IMR-90 (cell line): ENCODE measurements around the gene PNMA8B. TPM values are rescaled to one million over a fixed set of nuclear protein-coding genes. Genes with fewer than 3 reads are reported as not detected.
A peak's percentile ranks its signal among the peaks of the same experiment; 100 is the strongest.

Experiments used
- ATAC-seq: fragments of 200-7000 bp; cut with Tn5 transposase; 2 replicates; pipeline ENCODE4 v1.9.1; 2020; ENCODE audit warnings: low read depth, mild to moderate bottlenecking, moderate library complexity
- BruUV-seq: library from RNA; stranded (reverse); fragments of 400-500 nt; replicated peaks from 2 replicates; lab custom pipeline; 2021; lab: Mats Ljungman, UMichigan
- CTCF ChIA-PET: fragments of 300-600 bp; formaldehyde crosslinking; extraction: SDS; loops from one replicate; lab custom pipeline; 2021; ENCODE audit warnings: antibody characterized with exemption; lab: Yijun Ruan, JAX
- POLR2A ChIA-PET: fragments of 300-600 bp; sonication (Branson Sonifier 250); formaldehyde crosslinking; loops from one replicate; lab custom pipeline; 2022; ENCODE audit warnings: antibody characterized with exemption; ENCODE audit not compliant: unreplicated experiment; lab: Charles Lee
- DNase-seq: peaks from one replicate; pipeline ENCODE4 v3.0.0; 2013
- H2AFZ ChIP-seq: replicated peaks from 2 replicates; pipeline ENCODE3; 2013; ENCODE audit warnings: low read length, mild to moderate bottlenecking; ENCODE audit not compliant: poor library complexity
- H2AK5ac ChIP-seq: 2 replicates; pipeline ENCODE4 v1.6.1; 2013; ENCODE audit warnings: low read depth, low read length, inconsistent platforms
- H2AK9ac ChIP-seq: replicated peaks from 2 replicates; pipeline ENCODE3; 2013; ENCODE audit warnings: mild to moderate bottlenecking, low read depth, low read length, moderate library complexity; ENCODE audit not compliant: poor library complexity
- H2BK120ac ChIP-seq: 2 replicates; pipeline ENCODE4 v1.6.1; 2013; ENCODE audit warnings: low read depth, low read length, inconsistent platforms
- H2BK15ac ChIP-seq: 3 replicates; pipeline ENCODE4 v1.6.1; 2013; ENCODE audit warnings: low read depth, low read length, inconsistent platforms
- H2BK20ac ChIP-seq: 2 replicates; pipeline ENCODE4 v1.6.1; 2013; ENCODE audit warnings: low read depth, mild to moderate bottlenecking, inconsistent platforms, low read length, moderate library complexity
- H2BK5ac ChIP-seq: 2 replicates; pipeline ENCODE4 v1.6.1; 2013; ENCODE audit warnings: mild to moderate bottlenecking, low read depth, low read length, inconsistent platforms; ENCODE audit not compliant: poor library complexity, severe bottlenecking
- H3K14ac ChIP-seq: replicated peaks from 2 replicates; pipeline ENCODE4 v1.6.1; 2013; ENCODE audit warnings: low read depth, low read length, inconsistent platforms
- H3K18ac ChIP-seq: 2 replicates; pipeline ENCODE4 v1.6.1; 2013; ENCODE audit warnings: low read depth, low read length, control low read depth
- H3K23ac ChIP-seq: 2 replicates; pipeline ENCODE4 v1.6.1; 2013; ENCODE audit warnings: low read depth, low read length, inconsistent platforms
- H3K27ac ChIP-seq: 2 replicates; pipeline ENCODE4 v1.5.1; 2013; ENCODE audit warnings: mild to moderate bottlenecking, control low read depth, low read length; ENCODE audit not compliant: insufficient read depth
- H3K27me3 ChIP-seq: 2 replicates; pipeline ENCODE4 v1.6.1; 2013; ENCODE audit warnings: low read length; ENCODE audit not compliant: control insufficient read depth, insufficient read depth
- H3K36me3 ChIP-seq: 2 replicates; pipeline ENCODE4 v1.6.1; 2013; ENCODE audit warnings: low read length, mixed read lengths; ENCODE audit not compliant: control insufficient read depth, insufficient read depth
- H3K4ac ChIP-seq: 2 replicates; pipeline ENCODE4 v1.6.1; 2013; ENCODE audit warnings: low read depth, low read length, inconsistent platforms
- H3K4me1 ChIP-seq: 2 replicates; pipeline ENCODE4 v1.6.1; 2013; ENCODE audit warnings: low read length, mixed read lengths; ENCODE audit not compliant: control insufficient read depth, insufficient read depth
- H3K4me2 ChIP-seq: 2 replicates; pipeline ENCODE4 v1.6.1; 2013; ENCODE audit warnings: low read depth, mild to moderate bottlenecking, control low read depth, low read length, moderate library complexity
- H3K4me3 ChIP-seq: 2 replicates; pipeline ENCODE4 v1.5.1; 2013; ENCODE audit warnings: low read depth, mild to moderate bottlenecking, control low read depth, low read length, moderate library complexity; ENCODE audit not compliant: insufficient read depth
- H3K56ac ChIP-seq: 2 replicates; pipeline ENCODE4 v1.6.1; 2013; ENCODE audit warnings: low read length, inconsistent platforms; ENCODE audit not compliant: insufficient read depth; ENCODE audit errors: extremely low read depth
- H3K79me1 ChIP-seq, 2 experiments: 2 replicates each; pipeline ENCODE4 v1.6.1; 2013; ENCODE audit warnings: low read length in 2 of 2, inconsistent platforms in 1 of 2, low read depth in 1 of 2
- H3K9ac ChIP-seq: 2 replicates; pipeline ENCODE4 v1.6.1; 2013; ENCODE audit warnings: low read depth, low read length, control low read depth
- H3K9me1 ChIP-seq: 2 replicates; pipeline ENCODE4 v1.6.1; 2013; ENCODE audit warnings: low read length, inconsistent platforms; ENCODE audit not compliant: insufficient read depth
- H3K9me3 ChIP-seq: 2 replicates; pipeline ENCODE4 v1.6.1; 2013; ENCODE audit warnings: low read length; ENCODE audit not compliant: control insufficient read depth, insufficient read depth
- H4K20me1 ChIP-seq: 2 replicates; pipeline ENCODE4 v1.6.1; 2013; ENCODE audit warnings: low read length, inconsistent platforms; ENCODE audit not compliant: insufficient read depth
- H4K5ac ChIP-seq: 2 replicates; pipeline ENCODE4 v1.6.1; 2013; ENCODE audit warnings: mild to moderate bottlenecking, low read depth, low read length, control low read depth
- H4K8ac ChIP-seq, 2 experiments: 2 replicates each; pipeline ENCODE4 v1.6.1; 2013; ENCODE audit warnings: low read depth in 2 of 2, low read length in 2 of 2, control low read depth in 1 of 2, inconsistent platforms in 1 of 2
- H4K91ac ChIP-seq: 2 replicates; pipeline ENCODE4 v1.6.1; 2013; ENCODE audit warnings: low read depth, low read length, inconsistent platforms; ENCODE audit not compliant: insufficient read depth
- BHLHE40 ChIP-seq: fragments of 150-350 bp; IDR thresholded peaks from 2 replicates; pipeline ENCODE4 v1.6.1; 2016; ENCODE audit warnings: mild to moderate bottlenecking, low read depth, low read length
- CHD1 ChIP-seq: IDR thresholded peaks from 2 replicates; pipeline ENCODE4 v1.6.1; 2012; ENCODE audit warnings: low read depth, low read length, improper control_type of control experiment
- CTCF ChIP-seq: conservative IDR thresholded peaks from 2 replicates; pipeline ENCODE4 v1.5.1; 2012; ENCODE audit warnings: mild to moderate bottlenecking, low read depth, low read length, improper control_type of control experiment
- FOS ChIP-seq: fragments of 150-350 bp; IDR thresholded peaks from 2 replicates; pipeline ENCODE4 v1.6.1; 2016; ENCODE audit warnings: low read depth, low read length
- MAZ ChIP-seq: IDR thresholded peaks from 2 replicates; pipeline ENCODE4 v1.6.1; 2012; ENCODE audit warnings: low read depth, mild to moderate bottlenecking, low read length, improper control_type of control experiment, moderate library complexity, borderline replicate concordance
- RAD21 ChIP-seq: IDR thresholded peaks from 2 replicates; pipeline ENCODE4 v1.6.1; 2012; ENCODE audit warnings: low read length, improper control_type of control experiment
- SMC3 ChIP-seq: fragments of 150-350 bp; IDR thresholded peaks from 2 replicates; pipeline ENCODE4 v1.6.1; 2016; ENCODE audit warnings: low read depth, mild to moderate bottlenecking, antibody characterized with exemption, low read length, moderate library complexity
- USF2 ChIP-seq: fragments of 150-350 bp; IDR thresholded peaks from 2 replicates; pipeline ENCODE4 v1.6.1; 2017; ENCODE audit warnings: mild to moderate bottlenecking, antibody characterized with exemption, low read length, low read depth
- WGBS, 2 experiments: methylation state at CpG; one replicate each; pipeline versions ENCODE4 v1.1.5 to v1.1.7; 2013; ENCODE audit warnings: missing lambda C conversion rate in 2 of 2; ENCODE audit not compliant: insufficient read length in 1 of 2; ENCODE audit errors: extremely low coverage in 2 of 2; 5-methylcytosine and 5-hydroxymethylcytosine counted together
- dilution Hi-C: fragments of 300-500 bp; cut with HindIII; formaldehyde crosslinking; loops from one replicate; pipeline ENCODE4 v1.14.3; 2018; ENCODE audit warnings: low sequenced_read_pairs; ENCODE audit not compliant: unreplicated experiment
- in situ Hi-C: fragments of 300-500 bp; cut with MboI; formaldehyde crosslinking; loops from 3 replicates; pipeline ENCODE4 v1.14.3; 2019; ENCODE audit warnings: low sequenced_read_pairs, inconsistent platforms, mixed read lengths
- intact Hi-C: fragments of 100-400 bp; cut with micrococcal nuclease; formaldehyde crosslinking; loops from 2 replicates; pipeline ENCODE4 v1.10.0; 2022
- polyA plus RNA-seq, 3 experiments: library from polyadenylated mRNA; depleted of rRNA; stranded (reverse); fragments of >200 nt; gene quantifications; 2 replicates each; pipeline ENCODE4 v1.2.3, GENCODE V29; 2012; ENCODE audit warnings: low replicate concordance in 1 of 3
- total RNA-seq: library from RNA; depleted of rRNA; stranded (reverse); fragments of >200 nt; gene quantifications from 2 replicates; pipeline ENCODE4 v1.2.3, GENCODE V29; 2012

Gene PNMA8B
- total and polyA plus RNA-seq, 2 of the 4 experiments (the other 2 are of a cell fraction): 0.12 to 0.18 TPM

GRCh38 chr19:46497773-46498172 is 2.1 kb upstream of the PNMA8B start:
- BruUV-seq: no TSS peak
- Histone ChIP-seq H3K9ac (no peak overlapping the region), H3K4me1 (no peaks in the 10 kb centered on the region), H3K36me3 (no peaks in the 10 kb centered on the region), H3K27ac (no peak overlapping the region), H3K4me2 (no peak overlapping the region), H3K56ac (no peak overlapping the region), H2BK5ac (no peak overlapping the region), H2BK15ac (no peak overlapping the region), H4K91ac (no peak overlapping the region), H4K5ac (no peak overlapping the region), H3K79me1 (no peaks in the 10 kb centered on the region), H3K23ac (no peak overlapping the region), H3K18ac (no peak overlapping the region), H2BK20ac (no peak overlapping the region), H2BK120ac (no peak overlapping the region), H3K4me3 (no peak overlapping the region), H4K20me1 (no peaks in the 10 kb centered on the region), H3K27me3 (peaks cover 26% of the 10 kb centered on the region), H3K9me1 (no peaks in the 10 kb centered on the region), H2AK9ac (no peak overlapping the region), H2AK5ac (no peak overlapping the region), H2AFZ (no peak overlapping the region), H4K8ac (no peak overlapping the region), H3K4ac (no peak overlapping the region), H3K9me3 (no peaks in the 10 kb centered on the region), H3K14ac (no peak overlapping the region)
- TF ChIP-seq RAD21 (no peak), CTCF (no peak), CHD1 (no peak), MAZ (no peak), BHLHE40 (no peak), USF2 (no peak), FOS (no peak), SMC3 (no peak)
- ChIA-PET POLR2A (no interaction called here), CTCF (no interaction called here)
- intact Hi-C loops: no loop called here
- dilution Hi-C loops: no loop called here
- 82% methylated on average over 3 of the region's 8 CpGs; no CpG with 5 or more reads in 1 of the 2 experiments for WGBS, 2 experiments
- in situ Hi-C loops: no loop called here
- DNase-seq: peak; percentile 14
- no peak for ATAC-seq
